8988T (cell line): ENCODE data around the gene LEP.
"Not testable (repeated sequence)": the region's sequence is repeated elsewhere in the genome, so short reads cannot be mapped to it uniquely, and the experiment has no call there.

ENCODE experiments used
- DNase-seq: peaks from one replicate; pipeline ENCODE4 v3.0.0; 2011

Gene LEP

GRCh38 chr7:128275681-128276080 lies 34.6 kb downstream of the LEP start:
- no peak for DNase-seq

- DNase-seq = no peak
These were observed 37.3 kb downstream of the LEP start for GRCh38 chr7:128278366-128278765.

GRCh38 chr7:128279124-128279713 lies 38.1 kb downstream of the LEP start:
- DNase-seq = no peak

DNA sequence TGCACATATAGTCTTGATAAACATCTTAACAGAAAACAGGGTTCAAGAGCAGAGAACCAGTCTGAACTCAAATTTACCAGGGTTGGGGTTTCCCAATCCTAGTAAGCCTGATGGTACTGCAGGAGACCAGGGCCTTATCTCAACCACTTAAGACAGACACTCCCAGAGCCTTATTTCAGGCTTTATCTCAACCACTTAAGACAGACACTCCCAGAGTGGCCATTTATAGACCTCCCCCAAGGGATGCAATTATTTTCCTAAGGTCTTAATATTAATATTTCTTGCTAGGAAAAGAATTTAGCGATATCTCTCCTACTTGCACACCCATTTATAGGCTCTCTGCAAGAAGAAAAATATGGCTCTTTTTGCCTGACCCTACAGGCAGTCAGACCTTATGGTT lies 39.4 kb downstream of the LEP start:
- not testable (repeated sequence) for DNase-seq

GRCh38 chr7:128281605-128282380 lies 40.7 kb downstream of the LEP start:
- no peak for DNase-seq

DNA sequence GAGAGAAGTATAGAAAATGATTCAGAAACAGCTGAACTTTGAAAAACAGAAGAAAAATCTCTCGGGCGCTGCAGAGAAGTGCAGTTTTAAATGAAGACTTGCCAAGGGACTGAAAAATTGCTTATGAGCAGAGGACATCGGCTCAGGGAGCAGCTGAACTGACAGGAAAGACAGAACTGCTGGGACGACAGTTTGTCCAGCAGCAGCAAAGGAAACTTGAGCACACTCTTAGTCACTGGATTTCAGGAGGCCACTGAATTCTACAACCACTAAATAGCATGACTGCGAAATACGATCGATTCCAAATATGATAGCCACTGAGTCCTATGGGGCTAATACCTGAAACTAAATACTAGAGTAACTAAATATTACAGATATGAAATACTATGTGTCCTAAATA lies 43.0 kb downstream of the LEP start:
- DNase-seq = no peak

DNA sequence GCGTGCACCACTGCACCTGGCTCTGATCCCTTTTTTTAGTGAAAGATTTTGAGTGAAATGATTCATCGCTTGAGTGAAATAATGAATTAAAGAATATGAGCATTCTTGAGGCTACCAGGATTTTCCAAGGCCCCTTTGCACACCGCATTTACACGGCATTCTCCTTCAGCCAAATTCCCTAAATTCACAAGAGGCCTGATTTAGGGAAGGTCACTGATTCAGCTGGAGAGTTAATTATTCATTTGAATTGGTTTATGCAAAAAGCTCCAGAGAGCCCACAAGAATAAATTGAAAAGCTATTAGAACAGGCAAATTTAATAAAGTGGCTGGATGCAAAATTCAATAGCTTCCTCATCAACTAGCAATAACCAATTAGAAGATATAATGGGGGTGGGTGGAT lies 46.5 kb downstream of the LEP start:
- DNase-seq = no peak

GRCh38 chr7:128298004-128298403 lies 56.9 kb downstream of the LEP start:
- DNase-seq = not testable (repeated sequence)

GRCh38 chr7:128299109-128299607 lies 58.1 kb downstream of the LEP start:
- DNase-seq = no peak

GRCh38 chr7:128302139-128302538 lies 61.1 kb downstream of the LEP start:
- no peak for DNase-seq

DNA sequence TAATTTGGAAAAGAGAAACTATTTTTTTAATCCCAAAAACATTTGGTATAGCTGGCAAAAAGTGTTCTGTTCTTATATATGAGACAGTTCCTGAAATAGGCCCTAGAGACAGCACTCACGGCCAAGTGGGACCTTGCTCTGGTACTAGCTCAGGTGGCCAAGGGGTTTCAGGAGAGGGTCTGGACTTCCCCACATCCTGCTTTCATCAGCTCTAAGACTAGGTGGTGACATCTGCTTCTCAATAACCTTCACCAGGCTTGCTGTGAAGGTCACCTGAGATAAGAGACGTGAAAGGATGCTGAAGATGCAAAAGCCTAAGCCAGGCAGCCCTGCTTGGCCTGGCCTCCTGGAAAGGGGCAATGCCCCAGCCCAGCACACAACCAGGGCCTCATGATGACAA lies 62.1 kb downstream of the LEP start:
- no peak for DNase-seq

GRCh38 chr7:128303643-128304042 lies 62.6 kb downstream of the LEP start:
- no peak for DNase-seq

DNA sequence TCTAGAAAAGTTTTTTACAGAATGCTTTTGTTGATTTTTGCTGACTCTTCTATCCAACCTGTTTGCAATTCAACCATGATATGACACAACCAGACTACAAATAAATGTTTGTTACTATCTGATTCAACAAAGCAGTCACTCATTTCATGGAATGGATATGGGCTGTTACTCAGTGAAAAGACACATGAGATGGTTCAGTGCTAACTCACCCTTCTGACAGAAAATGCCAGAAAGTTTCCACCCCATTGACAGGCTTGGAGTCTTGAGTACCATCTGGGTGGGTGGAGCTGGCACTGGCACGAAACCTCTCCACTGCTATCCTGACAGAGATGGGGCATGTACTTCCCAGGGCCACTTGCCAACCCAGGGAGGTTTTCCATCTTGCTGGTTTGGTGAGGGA lies 63.1 kb downstream of the LEP start:
- DNase-seq = no peak

- DNase-seq = no peak
These were observed 66.0 kb downstream of the LEP start for GRCh38 chr7:128307061-128307460.
